Endothelial cell of umbilical vein (primary cell): ENCODE results near the gene MRM2. TPM values are rescaled to one million over a fixed set of nuclear protein-coding genes. Genes with fewer than 3 reads are reported as not detected.

Experiments used
- BruUV-seq: library from RNA; stranded (reverse); fragments of 400-500 nt; replicated peaks from 2 replicates; lab custom pipeline; 2021; lab: Mats Ljungman, UMichigan
- CTCF ChIA-PET: fragments of 300-600, 350-600 bp; sonication (Branson Sonifier 250); formaldehyde crosslinking; loops from one replicate; lab custom pipeline; 2021; ENCODE audit warnings: antibody characterized with exemption, inconsistent platforms; lab: Charles Lee
- POLR2A ChIA-PET: fragments of 300-600, 350-600 bp; sonication (Branson Sonifier 250); formaldehyde crosslinking; loops from one replicate; lab custom pipeline; 2021; ENCODE audit warnings: antibody characterized with exemption, inconsistent platforms; lab: Charles Lee
- DNase-seq: peaks from one replicate; pipeline ENCODE4 v3.0.0-alpha.2; 2011; ENCODE audit warnings: low read depth, low spot score
- FAIRE-seq: peaks from 2 replicates; lab custom pipeline; 2011; peaks lifted over from hg19 to GRCh38; lab: Jason Lieb, UNC
- H2AFZ ChIP-seq: 2 replicates; pipeline ENCODE4 v1.6.0; 2012; ENCODE audit warnings: low read depth, low read length, control low read depth, inconsistent platforms
- H3K27ac ChIP-seq: 2 replicates; pipeline ENCODE4 v1.5.1; 2011; ENCODE audit warnings: low read depth, mild to moderate bottlenecking, control low read depth, low read length, moderate library complexity; ENCODE audit not compliant: insufficient read depth
- H3K27me3 ChIP-seq, 2 experiments: 2 replicates each; pipeline versions ENCODE4 v1.6.0 to v1.6.1; 2011; ENCODE audit warnings: low read length in 2 of 2, mixed read lengths in 1 of 2; ENCODE audit not compliant: control insufficient read depth in 2 of 2, insufficient read depth in 2 of 2
- H3K36me3 ChIP-seq, 2 experiments: 2 replicates in 1 of 2; 3 replicates in 1 of 2; pipeline ENCODE4 v1.5.1; 2011; ENCODE audit warnings: low read length in 2 of 2, mild to moderate bottlenecking in 1 of 2, moderate library complexity in 1 of 2; ENCODE audit not compliant: control insufficient read depth in 2 of 2, insufficient read depth in 2 of 2; ENCODE audit errors: extremely low read depth in 1 of 2
- H3K4me1 ChIP-seq: 3 replicates; pipeline ENCODE4 v1.5.1; 2011; ENCODE audit warnings: mild to moderate bottlenecking, low read length; ENCODE audit not compliant: control insufficient read depth, insufficient read depth; ENCODE audit errors: extremely low read depth
- H3K4me2 ChIP-seq: 2 replicates; pipeline ENCODE4 v1.6.1; 2011; ENCODE audit warnings: low read length, control low read depth, mixed read lengths; ENCODE audit not compliant: insufficient read depth
- H3K4me3 ChIP-seq, 3 experiments: fragments of 200-600 bp in 1 of 3; sonication (generic), shearing (Covaris generic) in 1 of 3; replicated peaks in 1 of 3; 2 replicates each; pipeline ENCODE4 v1.5.1; 2011 to 2016; ENCODE audit warnings: control low read depth in 3 of 3, low read length in 3 of 3, mild to moderate bottlenecking in 2 of 3, inconsistent platforms in 1 of 3, low read depth in 1 of 3, moderate library complexity in 1 of 3; ENCODE audit not compliant: insufficient read depth in 1 of 3
- H3K79me2 ChIP-seq: 2 replicates; pipeline ENCODE4 v1.6.0; 2012; ENCODE audit warnings: low read length, inconsistent platforms; ENCODE audit not compliant: control insufficient read depth, insufficient read depth
- H3K9ac ChIP-seq: replicated peaks from 2 replicates; pipeline ENCODE3; 2011; ENCODE audit warnings: low read length, control low read depth; ENCODE audit not compliant: insufficient read depth; ENCODE audit errors: extremely low read depth
- H3K9me1 ChIP-seq: replicated peaks from 3 replicates; pipeline ENCODE4 v1.6.0; 2011; ENCODE audit warnings: mild to moderate bottlenecking, low read length; ENCODE audit not compliant: control insufficient read depth, insufficient read depth; ENCODE audit errors: extremely low read depth
- H3K9me3 ChIP-seq: replicated peaks from 2 replicates; pipeline ENCODE4 v1.5.1; 2012; ENCODE audit warnings: low read length, inconsistent platforms; ENCODE audit not compliant: control insufficient read depth, insufficient read depth
- H4K20me1 ChIP-seq: replicated peaks from 2 replicates; pipeline ENCODE3; 2011; ENCODE audit warnings: mild to moderate bottlenecking, low read length; ENCODE audit not compliant: control insufficient read depth, insufficient read depth; ENCODE audit errors: extremely low read depth
- CTCF ChIP-seq, 2 donors: IDR thresholded peaks; 1 replicate in 1 of 2; 2 replicates in 1 of 2; pipeline ENCODE4 v1.5.1; 2011; ENCODE audit warnings: low read length in 2 of 2, mild to moderate bottlenecking in 2 of 2, moderate library complexity in 2 of 2, control low read depth in 1 of 2, inconsistent platforms in 1 of 2, low read depth in 1 of 2; ENCODE audit not compliant: insufficient read depth in 1 of 2; ENCODE audit errors: extremely low read depth in 1 of 2
- EZH2 ChIP-seq: IDR thresholded peaks from 2 replicates; pipeline ENCODE4 v1.6.1; 2012; ENCODE audit warnings: borderline replicate concordance, low read depth, mild to moderate bottlenecking, moderate library complexity, low read length, inconsistent platforms; ENCODE audit not compliant: severe bottlenecking
- FOS ChIP-seq: IDR thresholded peaks from 2 replicates; pipeline ENCODE4 v1.6.1; 2011; ENCODE audit warnings: mild to moderate bottlenecking, low read length, moderate library complexity, borderline replicate concordance; ENCODE audit not compliant: insufficient read depth
- GATA2 ChIP-seq: IDR thresholded peaks from 2 replicates; pipeline ENCODE4 v1.7.0; 2011; ENCODE audit warnings: low read depth, mild to moderate bottlenecking, moderate library complexity, mixed read lengths, low read length; ENCODE audit not compliant: insufficient read length, insufficient read depth
- JUN ChIP-seq: IDR thresholded peaks from 2 replicates; pipeline ENCODE4 v1.6.1; 2011; ENCODE audit warnings: borderline replicate concordance, low read depth; ENCODE audit not compliant: insufficient read length, insufficient read depth
- MYC ChIP-seq: IDR thresholded peaks from one replicate; pipeline ENCODE4 v1.6.1; 2011; ENCODE audit warnings: mild to moderate bottlenecking, low read depth, low read length
- POLR2A ChIP-seq: IDR thresholded peaks from 2 replicates; pipeline ENCODE4 v1.6.1; 2012; ENCODE audit warnings: low read depth, mild to moderate bottlenecking, control low read depth, low read length
- POLR2AphosphoS5 ChIP-seq: IDR thresholded peaks from 2 replicates; pipeline ENCODE4 v1.6.1; 2012; ENCODE audit warnings: low read depth, mild to moderate bottlenecking, control low read depth, low read length, moderate library complexity; ENCODE audit not compliant: insufficient read depth
- dilution Hi-C: fragments of 300-500 bp; cut with MboI; formaldehyde crosslinking; loops from one replicate; pipeline ENCODE4 v1.15.0; 2019; ENCODE audit warnings: low sequenced_read_pairs; ENCODE audit not compliant: extremely low pct_ligation_motif_present
- intact Hi-C: fragments of 100-400 bp; cut with micrococcal nuclease; formaldehyde crosslinking; loops from one replicate; pipeline ENCODE4 v1.10.0; 2022
- polyA plus RNA-seq, 4 experiments: library from polyadenylated mRNA; depleted of rRNA in 3 of 4; stranded (reverse) in 3 of 4; unstranded in 1 of 4; fragments of >200 nt; gene quantifications; 2 replicates each; pipeline versions ENCODE4 v1.2.1 to v1.2.3, GENCODE V29; 2011 to 2012; ENCODE audit warnings: missing spikeins in 1 of 4
- total RNA-seq: library from RNA; stranded (reverse); gene quantifications from 2 replicates; pipeline ENCODE4 v1.2.3, GENCODE V29; 2021
- TF ChIP-seq, protein P1 (sequence below): IDR thresholded peaks from 2 replicates; pipeline ENCODE4 v1.6.1; 2011; ENCODE audit not compliant: insufficient read depth, insufficient read length

MRM2 gene
- total and polyA plus RNA-seq, 2 donors (not counting 3 experiments of a cell fraction or from before 2014, with no cell fraction given) = 10.6 to 20.8 TPM

- no peak overlapping the region for H3K27ac ChIP-seq
- intact Hi-C loops = no loop called here
- H3K4me3 ChIP-seq = no peak overlapping the region
- FAIRE-seq = no peak
- no peak overlapping the region for H3K9ac ChIP-seq
- POLR2A ChIA-PET = no interaction called here
- no peaks in the 10 kb centered on the region for H3K4me1 ChIP-seq
- CTCF ChIA-PET = no interaction called here
- H2AFZ ChIP-seq = no peak overlapping the region
- dilution Hi-C loops = no loop called here
- H3K79me2 ChIP-seq = no peaks in the 10 kb centered on the region
- H4K20me1 ChIP-seq = no peaks in the 10 kb centered on the region
- DNase-seq = no peak
- no peak overlapping the region for H3K4me2 ChIP-seq
- no TSS peak for BruUV-seq
- no peaks in the 10 kb centered on the region for H3K9me1 ChIP-seq
- TF ChIP-seq POLR2A (no peak), GATA2 (no peak), FOS (no peak), CTCF (IDR thresholded peaks at IDR 0.05; ENCODE audit: extremely low read depth in 1 of 2, insufficient read depth in 1 of 2, low read depth in 1 of 2, low read length in 2 of 2) (no peak), MYC (no peak), JUN (no peak), EZH2 (no peak), POLR2AphosphoS5 (no peak)
- TF ChIP-seq, protein P1, sequence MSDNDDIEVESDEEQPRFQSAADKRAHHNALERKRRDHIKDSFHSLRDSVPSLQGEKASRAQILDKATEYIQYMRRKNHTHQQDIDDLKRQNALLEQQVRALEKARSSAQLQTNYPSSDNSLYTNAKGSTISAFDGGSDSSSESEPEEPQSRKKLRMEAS = no peak
- no peaks in the 10 kb centered on the region for H3K9me3 ChIP-seq
- no peaks in the 10 kb centered on the region for H3K27me3 ChIP-seq
- peaks cover 0 to 6% of the 10 kb centered on the region in 2 experiments for H3K36me3 ChIP-seq
Measured at GRCh38 chr7:2275101-2275500, 33.1 kb upstream of the MRM2 start.
